Tibial artery (tissue), 4 donors: Measurements from ENCODE around the gene C2CD5.

ENCODE experiments used
- DNase-seq, 2 donors: peaks; one replicate each; pipeline ENCODE4 v3.0.0-alpha.2; 2019
- H3K27ac ChIP-seq, 2 donors: fragments of 200-600 bp; sonication (generic) in 1 of 2; 1 replicate in 1 of 2; 2 replicates in 1 of 2; pipeline ENCODE4 v1.5.1; 2018 to 2019; ENCODE audit warnings: mild to moderate bottlenecking in 1 of 2
- H3K27me3 ChIP-seq, 2 donors: fragments of 200-600 bp; sonication (generic) in 1 of 2; one replicate each; pipeline versions ENCODE4 v1.5.1 to v1.6.0; 2016 to 2019
- H3K36me3 ChIP-seq, 3 donors: fragments of 200-600 bp; sonication (generic) in 2 of 3; one replicate each; pipeline ENCODE4 v1.5.1; 2016 to 2019; ENCODE audit warnings: mild to moderate bottlenecking in 2 of 3
- H3K4me1 ChIP-seq, 4 donors: fragments of 200-600 bp; sonication (generic) in 2 of 4; 1 replicate in 3 of 4; 2 replicates in 1 of 4; pipeline ENCODE4 v1.5.1; 2016 to 2019
- H3K4me3 ChIP-seq, 2 donors: fragments of 200-600 bp; sonication (generic) in 1 of 2; 1 replicate in 1 of 2; 2 replicates in 1 of 2; pipeline ENCODE4 v1.5.1; 2018 to 2019; ENCODE audit warnings: mild to moderate bottlenecking in 2 of 2
- H3K9me3 ChIP-seq, 3 donors: fragments of 200-600 bp; sonication (generic) in 1 of 3; one replicate each; pipeline ENCODE4 v1.5.1; 2016 to 2019
- CTCF ChIP-seq, 2 experiments: fragments of 200-600 bp in 1 of 2; fragments of 450-650 bp in 1 of 2; IDR thresholded peaks; one replicate each; pipeline ENCODE4 v1.5.1; 2017 to 2019; ENCODE audit warnings: antibody characterized with exemption in 2 of 2, mild to moderate bottlenecking in 1 of 2, moderate library complexity in 1 of 2
- intact Hi-C: fragments of 100-400 bp; cut with DNase I; formaldehyde crosslinking; loops from one replicate; pipeline ENCODE4 v1.15.0; 2023; ENCODE audit warnings: low total_unique reads

C2CD5 gene

DNA sequence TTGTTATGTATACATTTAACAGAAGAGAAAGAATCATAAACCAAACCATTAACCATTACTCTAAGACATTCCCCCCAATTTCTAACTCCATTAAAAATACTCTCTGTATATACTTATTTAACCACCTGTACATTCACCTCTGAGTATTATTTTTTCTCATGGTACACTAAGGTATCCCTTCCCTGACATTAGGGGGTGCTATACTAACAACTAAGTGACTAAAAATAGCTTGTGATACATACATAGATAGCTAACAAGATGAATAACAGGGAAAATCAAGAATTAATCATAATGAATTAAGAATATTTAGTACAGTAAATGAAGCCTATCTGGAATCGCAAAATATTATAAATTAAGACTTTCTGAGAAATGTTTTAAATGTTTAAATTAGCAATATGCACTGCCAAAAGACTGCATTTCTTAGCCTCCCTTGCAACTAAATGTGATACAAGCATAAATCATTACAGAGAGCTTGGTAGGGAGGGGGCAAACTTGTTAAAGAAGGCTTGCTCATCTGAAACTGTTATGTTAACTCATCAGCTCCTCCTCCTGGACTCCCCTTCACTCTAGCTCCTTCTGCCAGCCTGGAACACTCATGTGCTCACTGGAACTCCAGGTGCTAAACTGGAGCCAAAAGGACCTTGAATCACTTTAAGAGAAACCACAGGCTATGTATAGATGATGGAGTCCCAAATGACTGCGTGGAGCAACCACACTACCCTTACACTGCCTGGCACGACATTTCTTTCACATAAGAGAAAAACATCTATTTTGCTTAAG is 14.9 kb downstream of the C2CD5 start:
- H3K4me3 ChIP-seq = no peak overlapping the region
- peak in 1 of 2 experiments; percentile 23 for TF ChIP-seq CTCF (IDR thresholded peaks at IDR 0.05)
- H3K4me1 ChIP-seq = no peaks in the 10 kb centered on the region
- no peaks in the 10 kb centered on the region for H3K27me3 ChIP-seq
- intact Hi-C loops = no loop called here
- no peak for DNase-seq
- peaks cover 26 to 43% (median 37%) of the 10 kb centered on the region in 3 donors for H3K36me3 ChIP-seq
- H3K9me3 ChIP-seq = no peaks in the 10 kb centered on the region
- no peak overlapping the region for H3K27ac ChIP-seq

- Histone ChIP-seq H3K27me3 (no peaks in the 10 kb centered on the region), H3K9me3 (no peaks in the 10 kb centered on the region), H3K4me3 (no peak overlapping the region), H3K36me3 (peaks cover 25 to 44% (median 33%) of the 10 kb centered on the region in 3 donors), H3K4me1 (no peaks in the 10 kb centered on the region), H3K27ac (no peak overlapping the region)
- DNase-seq = no peak
- intact Hi-C loops = no loop called here
- TF ChIP-seq CTCF (IDR thresholded peaks at IDR 0.05) = no peak
Measured at GRCh38 chr12:22527999-22528398, 16.3 kb downstream of the C2CD5 start.

DNA sequence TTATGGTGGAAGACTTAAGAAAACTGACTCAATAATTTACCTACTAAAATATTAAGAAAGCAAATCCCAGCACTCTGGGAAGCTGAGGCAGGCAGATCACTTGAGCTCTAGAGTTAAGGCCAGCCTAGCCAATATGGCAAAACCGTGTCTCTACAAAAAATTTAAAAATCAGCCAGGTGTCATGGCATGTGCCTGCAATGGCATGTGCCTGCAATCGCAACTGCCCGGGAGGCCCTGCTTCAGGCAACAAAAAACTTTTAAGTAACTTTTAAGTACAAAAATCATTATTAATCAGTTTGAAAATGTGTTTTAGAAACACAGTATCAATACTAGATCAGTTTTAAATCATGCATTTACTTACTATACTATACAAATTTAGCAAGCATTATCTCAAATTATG is 17.5 kb downstream of the C2CD5 start:
- Histone ChIP-seq H3K9me3 (no peaks in the 10 kb centered on the region), H3K36me3 (peaks cover 24 to 43% (median 33%) of the 10 kb centered on the region in 3 donors), H3K27ac (no peak overlapping the region), H3K4me1 (no peaks in the 10 kb centered on the region), H3K4me3 (no peak overlapping the region), H3K27me3 (no peaks in the 10 kb centered on the region)
- intact Hi-C loops = no loop called here
- no peak for TF ChIP-seq CTCF (IDR thresholded peaks at IDR 0.05)
- DNase-seq = no peak

GRCh38 chr12:22525426-22525825 is 18.9 kb downstream of the C2CD5 start:
- Histone ChIP-seq H3K4me3 (no peak overlapping the region), H3K9me3 (no peaks in the 10 kb centered on the region), H3K27me3 (no peaks in the 10 kb centered on the region), H3K36me3 (peaks cover 17 to 37% (median 29%) of the 10 kb centered on the region in 3 donors), H3K27ac (no peak overlapping the region), H3K4me1 (no peaks in the 10 kb centered on the region)
- intact Hi-C loops = no loop called here
- no peak for DNase-seq
- TF ChIP-seq CTCF (IDR thresholded peaks at IDR 0.05) = no peak

GRCh38 chr12:22518998-22519397 is 25.3 kb downstream of the C2CD5 start:
- no peak for DNase-seq
- intact Hi-C loops = no loop called here

More at GRCh38 chr12:22518998-22519397, 25.3 kb downstream of the C2CD5 start:
- Histone ChIP-seq H3K27me3 (no peaks in the 10 kb centered on the region), H3K27ac (no peak overlapping the region), H3K36me3 (peaks cover 11 to 41% (median 25%) of the 10 kb centered on the region in 3 donors), H3K4me3 (no peak overlapping the region), H3K4me1 (peaks cover 0 to 3% (median 0%) of the 10 kb centered on the region in 4 donors), H3K9me3 (no peaks in the 10 kb centered on the region)
- TF ChIP-seq CTCF (IDR thresholded peaks at IDR 0.05) = no peak
